HCT116 (cell line): ENCODE measurements around the gene TCAP. TPM values are rescaled to one million over a fixed set of nuclear protein-coding genes. Genes with fewer than 3 reads are reported as not detected.

Experiments
- ATAC-seq: fragments of 200-7000 bp; cut with Tn5 transposase; 2 replicates; pipeline ENCODE4 v1.9.1; 2020; ENCODE audit warnings: mild to moderate bottlenecking, moderate library complexity
- BruUV-seq: library from RNA; stranded (reverse); fragments of 400-500 nt; replicated peaks from 2 replicates; lab custom pipeline; 2021; lab: Mats Ljungman, UMichigan
- CTCF ChIA-PET: fragments of 300-600 bp; sonication (Branson Sonifier 250); formaldehyde crosslinking; loops from one replicate; lab custom pipeline; 2021; ENCODE audit warnings: antibody characterized with exemption; lab: Charles Lee
- POLR2A ChIA-PET: fragments of 300-600, 350-600 bp; sonication (Branson Sonifier 250); formaldehyde crosslinking; loops from one replicate; lab custom pipeline; 2021; ENCODE audit warnings: antibody characterized with exemption; lab: Charles Lee
- RAD21 ChIA-PET, 2 experiments: fragments of 300-600 bp; sonication (Branson Sonifier 250); formaldehyde crosslinking; loops; one replicate each; lab custom pipeline; 2023; ENCODE audit warnings: low total read pairs in 2 of 2; ENCODE audit not compliant: uncharacterized antibody in 2 of 2, unreplicated experiment in 2 of 2, low non-redundant PET in 1 of 2; lab: Charles Lee
- DNase-seq: peaks from one replicate; pipeline ENCODE4 v3.0.0-alpha.2; 2010; ENCODE audit warnings: low read depth, low spot score
- H2AFZ ChIP-seq: fragments of 200-600 bp; shearing (Covaris generic), sonication (generic); 2 replicates; pipeline ENCODE4 v1.6.1; 2017; ENCODE audit warnings: low read depth, mixed run types, mixed read lengths, antibody characterized with exemption, low read length; ENCODE audit not compliant: poor library complexity, severe bottlenecking
- H3K27ac ChIP-seq: 2 replicates; pipeline ENCODE4 v1.5.1; 2012; ENCODE audit warnings: low read depth, low read length
- H3K27me3 ChIP-seq: fragments of 200-600 bp; sonication (generic); 2 replicates; pipeline ENCODE4 v1.6.1; 2016; ENCODE audit warnings: mixed run types, low read length, mixed read lengths; ENCODE audit not compliant: insufficient read depth
- H3K36me3 ChIP-seq, 2 experiments: fragments of 200-500 bp in 1 of 2; fragments of 200-600 bp in 1 of 2; sonication (Bioruptor generic) in 1 of 2; sonication (generic) in 1 of 2; 2 replicates each; pipeline versions ENCODE4 v1.5.1 to v1.6.1; 2014 to 2016; ENCODE audit warnings: low read length in 2 of 2, inconsistent platforms in 1 of 2, mixed read lengths in 1 of 2, mixed run types in 1 of 2; ENCODE audit not compliant: insufficient read depth in 2 of 2, control insufficient read depth in 1 of 2
- H3K4me1 ChIP-seq, 2 experiments: fragments of 200-600 bp in 1 of 2; sonication (generic) in 1 of 2; 2 replicates each; pipeline versions ENCODE4 v1.5.1 to v1.6.1; 2012 to 2017; ENCODE audit warnings: low read length in 2 of 2, inconsistent platforms in 1 of 2, mild to moderate bottlenecking in 1 of 2, mixed read lengths in 1 of 2, mixed run types in 1 of 2, moderate library complexity in 1 of 2; ENCODE audit not compliant: insufficient read depth in 2 of 2, control insufficient read depth in 1 of 2
- H3K4me2 ChIP-seq: fragments of 200-600 bp; sonication (generic); 2 replicates; pipeline ENCODE4 v1.6.1; 2017; ENCODE audit warnings: mixed run types, low read length, mixed read lengths
- H3K4me3 ChIP-seq, 2 experiments: fragments of 200-600 bp in 1 of 2; sonication (generic) in 1 of 2; replicated peaks in 1 of 2; 2 replicates each; pipeline ENCODE4 v1.5.1; 2011 to 2016; ENCODE audit warnings: low read length in 2 of 2, control low read depth in 1 of 2, low read depth in 1 of 2, mild to moderate bottlenecking in 1 of 2, mixed read lengths in 1 of 2, mixed run types in 1 of 2
- H3K79me2 ChIP-seq: fragments of 200-600 bp; sonication (generic); 2 replicates; pipeline ENCODE4 v1.6.1; 2017; ENCODE audit warnings: mild to moderate bottlenecking, mixed run types, low read length, moderate library complexity, mixed read lengths; ENCODE audit not compliant: insufficient read depth
- H3K9ac ChIP-seq: fragments of 200-600 bp; sonication (generic); 2 replicates; pipeline ENCODE4 v1.6.1; 2016; ENCODE audit warnings: low read length, mixed read lengths
- H3K9me2 ChIP-seq: fragments of 200-600 bp; sonication (generic), shearing (Covaris generic); 2 replicates; pipeline ENCODE4 v1.6.1; 2017; ENCODE audit warnings: mixed run types, mild to moderate bottlenecking, moderate library complexity; ENCODE audit not compliant: insufficient read depth
- H3K9me3 ChIP-seq, 2 experiments: fragments of 200-500 bp in 1 of 2; fragments of 200-600 bp in 1 of 2; sonication (Bioruptor generic) in 1 of 2; sonication (generic) in 1 of 2; 2 replicates each; pipeline ENCODE4 v1.6.1; 2014 to 2017; ENCODE audit warnings: low read length in 2 of 2, mixed read lengths in 2 of 2, inconsistent platforms in 1 of 2, low read depth in 1 of 2, mild to moderate bottlenecking in 1 of 2, mixed run types in 1 of 2, moderate library complexity in 1 of 2; ENCODE audit not compliant: control insufficient read depth in 1 of 2, insufficient read depth in 1 of 2
- H4K20me1 ChIP-seq: fragments of 200-600 bp; sonication (generic), shearing (Covaris generic); 2 replicates; pipeline ENCODE4 v1.6.1; 2017; ENCODE audit warnings: mixed run types, mild to moderate bottlenecking, moderate library complexity; ENCODE audit not compliant: insufficient read depth
- CBX3 ChIP-seq: IDR thresholded peaks from 2 replicates; pipeline ENCODE4 v1.6.1; 2012; ENCODE audit warnings: low read depth
- CEBPB ChIP-seq: IDR thresholded peaks from 2 replicates; pipeline ENCODE4 v1.6.1; 2012; ENCODE audit warnings: low read depth
- ELF1 ChIP-seq: IDR thresholded peaks from 2 replicates; pipeline ENCODE4 v1.6.1; 2012; ENCODE audit warnings: low read depth, borderline replicate concordance
- EZH2phosphoT487 ChIP-seq: fragments of 200-600 bp; IDR thresholded peaks from 2 replicates; pipeline ENCODE4 v1.6.1; 2018; ENCODE audit warnings: antibody characterized with exemption, borderline replicate concordance
- MAX ChIP-seq: IDR thresholded peaks from 2 replicates; pipeline ENCODE4 v1.6.1; 2012
- POLR2A ChIP-seq: IDR thresholded peaks from 2 replicates; pipeline ENCODE4 v1.7.0; 2011; ENCODE audit warnings: borderline replicate concordance; ENCODE audit not compliant: insufficient read depth, insufficient read length; ENCODE audit errors: extremely low read depth
- POLR2AphosphoS5 ChIP-seq: IDR thresholded peaks from 2 replicates; pipeline ENCODE4 v1.6.1; 2011; ENCODE audit warnings: mild to moderate bottlenecking, low read depth, low read length, moderate library complexity
- SIN3A ChIP-seq: IDR thresholded peaks from 2 replicates; pipeline ENCODE4 v1.6.1; 2012; ENCODE audit warnings: low read depth
- SP1 ChIP-seq: IDR thresholded peaks from 2 replicates; pipeline ENCODE4 v1.6.1; 2012; ENCODE audit warnings: low read depth
- SRF ChIP-seq: IDR thresholded peaks from 2 replicates; pipeline ENCODE4 v1.6.1; 2012; ENCODE audit warnings: low read depth
- TCF7L2 ChIP-seq: IDR thresholded peaks from 2 replicates; pipeline ENCODE4 v1.7.0; 2011; ENCODE audit warnings: borderline replicate concordance, inconsistent platforms; ENCODE audit not compliant: insufficient read depth, insufficient read length; ENCODE audit errors: extremely low read depth
- ZNF274 ChIP-seq: fragments of 200-500 bp; sonication (Bioruptor generic); IDR thresholded peaks from 2 replicates; pipeline ENCODE4 v1.6.1; 2014; ENCODE audit warnings: mild to moderate bottlenecking, low read depth, low read length, inconsistent platforms
- intact Hi-C: fragments of 100-400 bp; cut with micrococcal nuclease; formaldehyde crosslinking; loops from 2 replicates; pipeline ENCODE4 v1.10.0; 2022
- total RNA-seq: library from RNA; stranded (reverse); gene quantifications from one replicate; pipeline ENCODE4 v1.2.1, GENCODE V29; 2021; ENCODE audit not compliant: unreplicated experiment
- TF ChIP-seq, protein P1 (sequence below): IDR thresholded peaks from 2 replicates; pipeline ENCODE4 v1.6.1; 2011; ENCODE audit warnings: mild to moderate bottlenecking, low read length, moderate library complexity; ENCODE audit not compliant: insufficient replicate concordance; ENCODE audit errors: extremely low read depth

Gene TCAP
- total RNA-seq, 1 experiment from 2014 or later, result 1.5 TPM

DNA sequence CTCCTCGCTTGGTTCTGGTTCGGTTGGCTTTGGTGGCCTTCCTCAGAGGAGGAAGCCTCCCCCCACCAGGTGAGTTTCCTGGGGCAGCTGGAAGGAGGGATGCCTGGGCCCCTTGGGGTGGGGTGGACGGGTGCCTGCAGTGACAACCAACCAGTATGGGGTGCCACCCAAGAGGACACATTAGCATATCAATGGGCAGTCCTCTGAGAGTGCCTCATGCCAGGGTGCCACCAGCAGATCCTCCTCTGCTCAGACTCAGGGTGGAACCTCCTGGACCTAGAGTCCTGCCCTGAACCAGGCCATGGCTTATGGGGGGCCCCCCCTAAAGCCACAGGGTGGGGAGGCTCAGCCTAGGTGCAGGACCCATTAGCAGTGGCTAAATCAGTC, 35.7 kb upstream of the TCAP start (continued):
- TF ChIP-seq, protein P1, sequence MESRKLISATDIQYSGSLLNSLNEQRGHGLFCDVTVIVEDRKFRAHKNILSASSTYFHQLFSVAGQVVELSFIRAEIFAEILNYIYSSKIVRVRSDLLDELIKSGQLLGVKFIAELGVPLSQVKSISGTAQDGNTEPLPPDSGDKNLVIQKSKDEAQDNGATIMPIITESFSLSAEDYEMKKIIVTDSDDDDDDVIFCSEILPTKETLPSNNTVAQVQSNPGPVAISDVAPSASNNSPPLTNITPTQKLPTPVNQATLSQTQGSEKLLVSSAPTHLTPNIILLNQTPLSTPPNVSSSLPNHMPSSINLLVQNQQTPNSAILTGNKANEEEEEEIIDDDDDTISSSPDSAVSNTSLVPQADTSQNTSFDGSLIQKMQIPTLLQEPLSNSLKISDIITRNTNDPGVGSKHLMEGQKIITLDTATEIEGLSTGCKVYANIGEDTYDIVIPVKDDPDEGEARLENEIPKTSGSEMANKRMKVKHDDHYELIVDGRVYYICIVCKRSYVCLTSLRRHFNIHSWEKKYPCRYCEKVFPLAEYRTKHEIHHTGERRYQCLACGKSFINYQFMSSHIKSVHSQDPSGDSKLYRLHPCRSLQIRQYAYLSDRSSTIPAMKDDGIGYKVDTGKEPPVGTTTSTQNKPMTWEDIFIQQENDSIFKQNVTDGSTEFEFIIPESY, result no peak
- TF ChIP-seq POLR2A, result no peak
- no peak for TF ChIP-seq SRF
- TF ChIP-seq CEBPB, result no peak
- TF ChIP-seq EZH2phosphoT487, result no peak
- no peak for TF ChIP-seq SIN3A
- no peak for TF ChIP-seq TCF7L2
- TF ChIP-seq CBX3, result no peak
- TF ChIP-seq MAX, result no peak
- TF ChIP-seq POLR2AphosphoS5, result no peak

DNA sequence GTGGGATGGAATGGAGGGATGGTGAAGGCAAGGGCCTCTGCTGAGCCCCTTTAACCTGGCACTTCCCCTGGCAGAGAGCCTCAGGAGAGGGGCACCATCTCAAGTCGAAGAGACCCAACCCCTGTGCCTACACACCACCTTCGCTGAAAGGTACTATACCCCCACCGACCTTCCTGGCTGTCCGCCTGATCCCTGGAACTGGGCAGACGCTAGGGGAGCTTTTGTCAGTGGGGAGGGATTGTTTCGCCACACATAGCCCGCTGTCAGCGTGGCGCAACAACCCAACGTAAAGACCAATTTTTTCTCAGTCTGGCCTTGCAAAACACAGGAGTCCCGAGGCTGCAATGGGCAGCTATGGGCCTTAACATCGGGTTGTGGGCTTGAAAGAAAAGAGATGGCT, 35.3 kb upstream of the TCAP start:
- Histone ChIP-seq H3K79me2 (no peaks in the 10 kb centered on the region), H3K4me1 (peaks cover 41 to 52% of the 10 kb centered on the region in 2 experiments), H3K27me3 (no peaks in the 10 kb centered on the region), H4K20me1 (no peaks in the 10 kb centered on the region), H3K4me2 (no peak overlapping the region), H3K4me3 (no peak overlapping the region), H3K27ac (no peak overlapping the region), H3K9ac (no peak overlapping the region), H3K9me3 (no peaks in the 10 kb centered on the region), H3K36me3 (no peaks in the 10 kb centered on the region), H3K9me2 (no peaks in the 10 kb centered on the region), H2AFZ (no peak overlapping the region)
- RAD21 ChIA-PET, result no interaction called here
- ATAC-seq (no peak), DNase-seq (no peak)
- TF ChIP-seq ZNF274 (no peak), POLR2A (no peak), ELF1 (no peak), EZH2phosphoT487 (no peak), SP1 (no peak), SRF (no peak)
- POLR2A ChIA-PET, result no interaction called here
- CTCF ChIA-PET, result interaction anchor here (2.6 to 8.3 kb wide), 2 partner anchors 8 to 24 kb away, joined by 12 to 157 read pairs; no protein-coding TSS in a partner anchor
- no TSS peak for BruUV-seq
- intact Hi-C loops, result no loop called here
